K562 (cell line): ENCODE measurements around the gene LAT. TPM values are rescaled to one million over a fixed set of nuclear protein-coding genes. Genes with fewer than 3 reads are reported as not detected.

ENCODE experiments used
- CBFB ChIP-seq: sonication (generic); formaldehyde crosslinking; IDR thresholded peaks from 2 replicates; pipeline ENCODE4 v1.4.0; 2020; ENCODE audit warnings: mild to moderate bottlenecking, missing genetic modification reagents
- CCNT2 ChIP-seq: IDR thresholded peaks from 2 replicates; pipeline ENCODE4 v1.6.1; 2011; ENCODE audit warnings: borderline replicate concordance, low read depth, mild to moderate bottlenecking, moderate library complexity, mixed read lengths, low read length; ENCODE audit not compliant: insufficient read length; ENCODE audit errors: extremely low read depth
- DIDO1 ChIP-seq: fragments of 450-650 bp; IDR thresholded peaks from 2 replicates; pipeline ENCODE4 v1.6.1; 2016; ENCODE audit warnings: low read depth, missing biosample characterization, missing genetic modification characterization
- ETV1 ChIP-seq: fragments of 450-650 bp; conservative IDR thresholded peaks from 2 replicates; pipeline ENCODE4 v1.6.1; 2016; ENCODE audit warnings: missing genetic modification characterization, control low read depth, low read depth, missing compliant biosample characterization
- FOS ChIP-seq: IDR thresholded peaks from 3 replicates; pipeline ENCODE4 v1.6.1; 2011; ENCODE audit not compliant: insufficient read length; ENCODE audit errors: extremely low read depth
- HCFC1 ChIP-seq: IDR thresholded peaks from 2 replicates; pipeline ENCODE4 v1.6.1; 2012; ENCODE audit warnings: low read depth, low read length, improper control_type of control experiment
- KAT2B ChIP-seq: IDR thresholded peaks from one replicate; pipeline ENCODE4 v1.6.1; 2012; ENCODE audit warnings: low read depth, mild to moderate bottlenecking, control low read depth, inconsistent platforms, low read length, moderate library complexity
- MAZ ChIP-seq, 2 experiments: fragments of 450-650 bp in 1 of 2; sonication (generic) in 1 of 2; formaldehyde crosslinking; IDR thresholded peaks in 1 of 2; conservative IDR thresholded peaks in 1 of 2; 2 replicates each; pipeline versions ENCODE4 v1.4.0 to v1.5.0; 2020; ENCODE audit warnings: mild to moderate bottlenecking in 1 of 2, missing genetic modification reagents in 1 of 2
- MED1 ChIP-seq: sonication (generic); formaldehyde crosslinking; IDR thresholded peaks from 2 replicates; pipeline ENCODE4 v1.8.1; 2023; ENCODE audit warnings: missing genetic modification reagents, borderline replicate concordance
- RCOR1 ChIP-seq, 2 experiments: IDR thresholded peaks; 2 replicates each; pipeline ENCODE4 v1.6.1; 2012; ENCODE audit warnings: low read depth in 2 of 2, low read length in 2 of 2, borderline replicate concordance in 1 of 2, improper control_type of control experiment in 1 of 2
- SRSF3 ChIP-seq: fragments of 200-400 bp; formaldehyde crosslinking; IDR thresholded peaks from 2 replicates; pipeline ENCODE4 v1.6.1; 2016; ENCODE audit warnings: mild to moderate bottlenecking, low read length, moderate library complexity; ENCODE audit not compliant: insufficient read depth
- polyA plus RNA-seq, 8 experiments: library from polyadenylated mRNA; depleted of rRNA in 4 of 8; stranded (reverse) in 5 of 8; unstranded in 3 of 8; fragments of >200 nt; fragmentation: Nextera tagmentation in 2 of 8; fragmentation: Illumina TruSeq in 1 of 8; extraction: Ambion mirVana in 2 of 8; extraction: Trizol in 1 of 8; gene quantifications; 2 replicates each; pipeline versions ENCODE4 v1.2.1 to v1.2.3, GENCODE V29; 2011 to 2014; ENCODE audit warnings: inconsistent platforms in 1 of 8, missing spikeins in 1 of 8
- total RNA-seq, 7 experiments: library from RNA; depleted of rRNA in 6 of 7; stranded (reverse); fragments of >200 nt in 6 of 7; fragmentation: Illumina TruSeq in 2 of 7; extraction: Trizol in 2 of 7; gene quantifications; 2 replicates each; pipeline versions ENCODE4 v1.2.1 to v1.2.3, GENCODE V29; 2011 to 2021; ENCODE audit warnings: low replicate concordance in 1 of 7
- TF ChIP-seq, protein P1 (sequence below): sonication (generic); formaldehyde crosslinking; IDR thresholded peaks from 2 replicates; pipeline ENCODE4 v1.8.0; 2022; ENCODE audit warnings: missing genetic modification reagents, mild to moderate bottlenecking, borderline replicate concordance
- TF ChIP-seq, protein P2 (sequence below): sonication (generic); formaldehyde crosslinking; IDR thresholded peaks from 2 replicates; pipeline ENCODE4 v1.8.0; 2023; ENCODE audit warnings: mild to moderate bottlenecking, missing genetic modification reagents
- TF ChIP-seq, protein P3 (sequence below): fragments of 200-400 bp; formaldehyde crosslinking; IDR thresholded peaks from 2 replicates; pipeline ENCODE4 v1.6.1; 2017; ENCODE audit warnings: mild to moderate bottlenecking, low read depth, low read length, moderate library complexity
- TF ChIP-seq, protein P4 (sequence below), 2 experiments: fragments of 250-450 bp in 1 of 2; fragments of 450-650 bp in 1 of 2; sonication (Bioruptor Pico) in 1 of 2; IDR thresholded peaks; 2 replicates each; pipeline versions ENCODE4 v1.6.1 to v1.8.0; 2016 to 2021; ENCODE audit warnings: mild to moderate bottlenecking in 2 of 2, moderate library complexity in 2 of 2, missing compliant biosample characterization in 1 of 2, missing genetic modification characterization in 1 of 2

LAT gene
- total and polyA plus RNA-seq, 9 of the 15 experiments (the other 6 are each of a cell fraction or from before 2014, with no cell fraction given) = 0.40 to 4.2 (median 1.3) TPM

DNA sequence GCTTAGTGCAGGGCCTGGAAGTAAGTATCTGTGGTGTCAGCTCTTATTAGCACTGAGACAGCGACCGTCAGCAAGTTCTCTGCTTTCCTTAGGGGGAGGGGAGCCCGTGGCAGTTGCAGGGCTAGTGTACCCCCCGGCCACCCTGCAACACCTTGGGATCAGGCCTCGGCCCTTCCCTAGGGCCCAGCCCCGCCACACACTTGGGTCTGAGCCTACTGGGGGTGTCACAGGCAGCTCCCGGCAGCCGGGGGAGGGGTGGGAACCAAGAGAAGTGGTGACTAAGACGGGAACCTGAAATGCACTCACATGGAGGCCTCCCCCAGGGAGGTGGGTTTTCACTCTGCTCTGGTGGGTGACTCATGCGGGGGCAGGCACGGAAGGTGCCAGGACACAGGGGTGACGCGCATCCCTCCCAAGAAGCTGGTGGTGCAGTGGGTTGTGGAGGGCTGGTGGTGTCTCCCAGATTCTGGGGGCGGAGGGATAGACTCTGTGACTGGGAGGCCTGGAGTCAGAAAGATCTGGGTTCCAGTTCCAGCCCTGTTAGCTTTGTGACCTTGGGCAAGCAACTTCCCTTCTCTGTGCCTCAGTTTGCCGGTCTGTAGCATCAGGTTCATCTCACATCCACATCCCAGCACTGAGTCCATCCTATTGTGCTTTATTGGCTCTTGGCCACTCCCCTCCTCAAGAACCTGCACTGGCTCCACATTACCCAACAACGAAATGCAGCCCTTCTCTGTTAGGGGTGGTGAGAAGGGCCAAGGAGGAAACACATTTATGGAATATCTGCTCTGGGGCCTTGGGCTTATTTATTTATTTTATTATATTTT is 44.5 kb downstream of the LAT start (continued):
- TF ChIP-seq MAZ (CRISPR knock-in tag; conservative IDR thresholded peaks at IDR 0.05 in 1 of 2, IDR thresholded peaks at IDR 0.05 in 1 of 2) (no peak; a peak in 2 of 4 replicates), KAT2B (no peak), CBFB (no peak), SRSF3 (no peak), ETV1 (tag) (no peak), HCFC1 (0 out of 2 replicates have a peak, but pooled peaks have one; percentile 25), DIDO1 (tag) (no peak), RCOR1 (IDR thresholded peaks at IDR 0.05; ENCODE audit: borderline replicate concordance in 1 of 2, low read depth in 2 of 2, low read length in 2 of 2) (no peak), FOS (peak; percentile 64), MED1 (no peak), CCNT2 (no peak)
- TF ChIP-seq, protein P1, sequence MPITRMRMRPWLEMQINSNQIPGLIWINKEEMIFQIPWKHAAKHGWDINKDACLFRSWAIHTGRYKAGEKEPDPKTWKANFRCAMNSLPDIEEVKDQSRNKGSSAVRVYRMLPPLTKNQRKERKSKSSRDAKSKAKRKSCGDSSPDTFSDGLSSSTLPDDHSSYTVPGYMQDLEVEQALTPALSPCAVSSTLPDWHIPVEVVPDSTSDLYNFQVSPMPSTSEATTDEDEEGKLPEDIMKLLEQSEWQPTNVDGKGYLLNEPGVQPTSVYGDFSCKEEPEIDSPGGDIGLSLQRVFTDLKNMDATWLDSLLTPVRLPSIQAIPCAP (CRISPR knock-in tag) = no peak
- TF ChIP-seq, protein P2, sequence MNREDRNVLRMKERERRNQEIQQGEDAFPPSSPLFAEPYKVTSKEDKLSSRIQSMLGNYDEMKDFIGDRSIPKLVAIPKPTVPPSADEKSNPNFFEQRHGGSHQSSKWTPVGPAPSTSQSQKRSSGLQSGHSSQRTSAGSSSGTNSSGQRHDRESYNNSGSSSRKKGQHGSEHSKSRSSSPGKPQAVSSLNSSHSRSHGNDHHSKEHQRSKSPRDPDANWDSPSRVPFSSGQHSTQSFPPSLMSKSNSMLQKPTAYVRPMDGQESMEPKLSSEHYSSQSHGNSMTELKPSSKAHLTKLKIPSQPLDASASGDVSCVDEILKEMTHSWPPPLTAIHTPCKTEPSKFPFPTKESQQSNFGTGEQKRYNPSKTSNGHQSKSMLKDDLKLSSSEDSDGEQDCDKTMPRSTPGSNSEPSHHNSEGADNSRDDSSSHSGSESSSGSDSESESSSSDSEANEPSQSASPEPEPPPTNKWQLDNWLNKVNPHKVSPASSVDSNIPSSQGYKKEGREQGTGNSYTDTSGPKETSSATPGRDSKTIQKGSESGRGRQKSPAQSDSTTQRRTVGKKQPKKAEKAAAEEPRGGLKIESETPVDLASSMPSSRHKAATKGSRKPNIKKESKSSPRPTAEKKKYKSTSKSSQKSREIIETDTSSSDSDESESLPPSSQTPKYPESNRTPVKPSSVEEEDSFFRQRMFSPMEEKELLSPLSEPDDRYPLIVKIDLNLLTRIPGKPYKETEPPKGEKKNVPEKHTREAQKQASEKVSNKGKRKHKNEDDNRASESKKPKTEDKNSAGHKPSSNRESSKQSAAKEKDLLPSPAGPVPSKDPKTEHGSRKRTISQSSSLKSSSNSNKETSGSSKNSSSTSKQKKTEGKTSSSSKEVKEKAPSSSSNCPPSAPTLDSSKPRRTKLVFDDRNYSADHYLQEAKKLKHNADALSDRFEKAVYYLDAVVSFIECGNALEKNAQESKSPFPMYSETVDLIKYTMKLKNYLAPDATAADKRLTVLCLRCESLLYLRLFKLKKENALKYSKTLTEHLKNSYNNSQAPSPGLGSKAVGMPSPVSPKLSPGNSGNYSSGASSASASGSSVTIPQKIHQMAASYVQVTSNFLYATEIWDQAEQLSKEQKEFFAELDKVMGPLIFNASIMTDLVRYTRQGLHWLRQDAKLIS (CRISPR knock-in tag) = no peak
- TF ChIP-seq, protein P3, sequence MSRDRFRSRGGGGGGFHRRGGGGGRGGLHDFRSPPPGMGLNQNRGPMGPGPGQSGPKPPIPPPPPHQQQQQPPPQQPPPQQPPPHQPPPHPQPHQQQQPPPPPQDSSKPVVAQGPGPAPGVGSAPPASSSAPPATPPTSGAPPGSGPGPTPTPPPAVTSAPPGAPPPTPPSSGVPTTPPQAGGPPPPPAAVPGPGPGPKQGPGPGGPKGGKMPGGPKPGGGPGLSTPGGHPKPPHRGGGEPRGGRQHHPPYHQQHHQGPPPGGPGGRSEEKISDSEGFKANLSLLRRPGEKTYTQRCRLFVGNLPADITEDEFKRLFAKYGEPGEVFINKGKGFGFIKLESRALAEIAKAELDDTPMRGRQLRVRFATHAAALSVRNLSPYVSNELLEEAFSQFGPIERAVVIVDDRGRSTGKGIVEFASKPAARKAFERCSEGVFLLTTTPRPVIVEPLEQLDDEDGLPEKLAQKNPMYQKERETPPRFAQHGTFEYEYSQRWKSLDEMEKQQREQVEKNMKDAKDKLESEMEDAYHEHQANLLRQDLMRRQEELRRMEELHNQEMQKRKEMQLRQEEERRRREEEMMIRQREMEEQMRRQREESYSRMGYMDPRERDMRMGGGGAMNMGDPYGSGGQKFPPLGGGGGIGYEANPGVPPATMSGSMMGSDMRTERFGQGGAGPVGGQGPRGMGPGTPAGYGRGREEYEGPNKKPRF = no peak
- TF ChIP-seq, protein P4, sequence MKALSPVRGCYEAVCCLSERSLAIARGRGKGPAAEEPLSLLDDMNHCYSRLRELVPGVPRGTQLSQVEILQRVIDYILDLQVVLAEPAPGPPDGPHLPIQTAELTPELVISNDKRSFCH (CRISPR knock-in tag; IDR thresholded peaks at IDR 0.05) = no peak
- TF ChIP-seq, protein P4 (tag; IDR thresholded peaks at IDR 0.05) = no peak
